ENCODE results near the gene BSN. TPM values are rescaled to one million over a fixed set of nuclear protein-coding genes. Genes with fewer than 3 reads are reported as not detected.
A peak's percentile ranks its signal among the peaks of the same experiment; 100 is the strongest.

Gene BSN
- total and polyA plus RNA-seq, 2 donors (not counting 1 experiment from before 2014, with no cell fraction given) = 0.03 to 0.20 TPM

DNA sequence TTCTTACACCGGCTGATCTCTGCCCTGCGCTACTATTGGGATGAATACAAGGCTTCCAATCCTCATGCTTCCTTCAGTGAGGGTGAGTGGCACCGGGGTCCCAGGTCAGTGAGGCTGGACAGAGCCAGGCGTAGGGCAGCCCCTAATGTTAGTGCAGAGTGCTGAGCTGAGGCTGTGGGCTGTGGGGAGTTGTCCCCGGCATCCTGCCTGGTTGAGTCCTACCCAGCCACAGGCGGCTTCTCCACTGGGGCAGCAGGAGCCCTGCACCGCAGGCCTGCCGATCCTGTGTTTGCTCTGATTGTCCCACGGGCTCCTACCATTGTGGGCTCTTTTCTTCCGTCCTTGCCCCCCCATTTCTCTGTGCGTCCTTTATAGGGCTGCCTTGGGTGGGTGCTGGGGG, 148.4 kb downstream of the BSN start:
- TF ChIP-seq EZH2 (IDR thresholded peaks at IDR 0.05; ENCODE audit: borderline replicate concordance, insufficient read depth, low read depth, low read length, poor library complexity, severe bottlenecking) = no peak
- TF ChIP-seq, protein P1, sequence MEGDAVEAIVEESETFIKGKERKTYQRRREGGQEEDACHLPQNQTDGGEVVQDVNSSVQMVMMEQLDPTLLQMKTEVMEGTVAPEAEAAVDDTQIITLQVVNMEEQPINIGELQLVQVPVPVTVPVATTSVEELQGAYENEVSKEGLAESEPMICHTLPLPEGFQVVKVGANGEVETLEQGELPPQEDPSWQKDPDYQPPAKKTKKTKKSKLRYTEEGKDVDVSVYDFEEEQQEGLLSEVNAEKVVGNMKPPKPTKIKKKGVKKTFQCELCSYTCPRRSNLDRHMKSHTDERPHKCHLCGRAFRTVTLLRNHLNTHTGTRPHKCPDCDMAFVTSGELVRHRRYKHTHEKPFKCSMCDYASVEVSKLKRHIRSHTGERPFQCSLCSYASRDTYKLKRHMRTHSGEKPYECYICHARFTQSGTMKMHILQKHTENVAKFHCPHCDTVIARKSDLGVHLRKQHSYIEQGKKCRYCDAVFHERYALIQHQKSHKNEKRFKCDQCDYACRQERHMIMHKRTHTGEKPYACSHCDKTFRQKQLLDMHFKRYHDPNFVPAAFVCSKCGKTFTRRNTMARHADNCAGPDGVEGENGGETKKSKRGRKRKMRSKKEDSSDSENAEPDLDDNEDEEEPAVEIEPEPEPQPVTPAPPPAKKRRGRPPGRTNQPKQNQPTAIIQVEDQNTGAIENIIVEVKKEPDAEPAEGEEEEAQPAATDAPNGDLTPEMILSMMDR (IDR thresholded peaks at IDR 0.05) = no peak
- Histone ChIP-seq H4K20me1 (ENCODE audit: control insufficient read depth, insufficient read depth, low read length, poor library complexity, severe bottlenecking) (no peaks in the 10 kb centered on the region), H3K9me3 (ENCODE audit: control extremely low read depth in 1 of 3, control insufficient read depth in 2 of 3, insufficient read depth in 1 of 3, low read length in 2 of 3) (peaks cover 0 to 3% (median 0%) of the 10 kb centered on the region in 3 donors), H2AFZ (ENCODE audit: insufficient read depth, low read depth, low read length, poor library complexity, severe bottlenecking) (no peak overlapping the region), H3K27me3 (replicated peaks in 1 of 4; ENCODE audit: control extremely low read depth in 1 of 4, control insufficient read depth in 3 of 4, insufficient read depth in 4 of 4, low read length in 3 of 4) (no peaks in the 10 kb centered on the region), H3K79me2 (ENCODE audit: control insufficient read depth, insufficient read depth, low read length) (no peaks in the 10 kb centered on the region), H3K4me3 (ENCODE audit: control extremely low read depth in 1 of 5, extremely low read depth in 1 of 5, insufficient read depth in 1 of 5, low read depth in 2 of 5, low read length in 4 of 5) (no peak overlapping the region), H3K27ac (ENCODE audit: low read length in 2 of 2) (no peak overlapping the region), H3K4me2 (replicated peaks; ENCODE audit: low read depth, low read length, poor library complexity, severe bottlenecking) (no peak overlapping the region), H3K9ac (ENCODE audit: low read length) (no peak overlapping the region), H3K4me1 (ENCODE audit: control insufficient read depth in 2 of 2, insufficient read depth in 2 of 2, low read length in 2 of 2) (no peaks in the 10 kb centered on the region), H3K36me3 (replicated peaks in 1 of 2; ENCODE audit: control extremely low read depth in 1 of 2, control insufficient read depth in 1 of 2, extremely low read depth in 1 of 2, insufficient read depth in 2 of 2, low read length in 1 of 2) (peaks cover 0 to 49% of the 10 kb centered on the region in 2 experiments)
- 94% methylated on average over 9 of the region's 11 CpGs for WGBS (ENCODE audit: insufficient coverage)
- no peak overlapping the region for H3K4me3 Mint-ChIP-seq
- intact Hi-C loops (cut with micrococcal nuclease) = loop anchor here (1.0 kb wide), 2 partner anchors 100 to 204 kb away; no protein-coding TSS in a partner anchor
- H3K4me1 Mint-ChIP-seq = peaks cover 6% of the 10 kb centered on the region
- DNase-seq = no peak
- H3K9me3 Mint-ChIP-seq (ENCODE audit: insufficient read depth) = no peaks in the 10 kb centered on the region
- CTCF ChIA-PET = interaction anchor here (0.6 to 5.0 kb wide), 4 partner anchors 16 to 370 kb away, joined by 3 to 40 read pairs (median 7); no protein-coding TSS in a partner anchor
- POLR2A ChIA-PET = no interaction called here
- no peaks in the 10 kb centered on the region for H3K27me3 Mint-ChIP-seq
- H3K27ac Mint-ChIP-seq = no peak overlapping the region
- ATAC-seq (ENCODE audit: low read depth) = no peak

DNA sequence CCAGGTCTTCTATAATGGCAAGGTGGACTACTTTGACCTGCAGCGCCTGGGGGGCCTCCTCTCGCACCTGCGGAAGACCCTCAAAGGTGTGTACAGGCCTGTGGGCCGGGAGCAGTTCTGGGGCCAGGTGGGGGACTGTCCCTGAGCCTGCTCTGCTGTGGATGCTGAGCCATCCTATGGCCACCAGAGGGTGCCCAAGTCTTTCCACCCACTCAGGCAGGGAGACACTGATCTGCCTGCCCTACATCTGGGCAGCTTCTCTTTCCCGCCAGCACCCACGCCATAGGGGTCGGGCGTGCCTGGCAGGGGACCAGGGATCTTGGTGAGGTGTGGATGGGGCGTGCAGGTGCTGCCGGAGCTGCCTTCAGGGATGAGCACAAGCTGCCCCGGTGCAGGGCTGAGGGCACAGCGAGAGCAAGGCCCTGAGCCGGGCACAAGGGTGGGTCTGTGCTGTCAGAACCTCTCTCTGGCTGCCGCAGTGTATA, 149.2 kb downstream of the BSN start:
- no peak overlapping the region for H3K9ac ChIP-seq (ENCODE audit: low read length)
- CTCF ChIA-PET = interaction anchor here (0.5 to 5.0 kb wide), 5 partner anchors 15 to 317 kb away, joined by 3 to 40 read pairs (median 4); partner anchors contain the start of gene INKA1
- POLR2A ChIA-PET = no interaction called here
- no peaks in the 10 kb centered on the region for H3K27me3 ChIP-seq (replicated peaks in 1 of 4; ENCODE audit: control extremely low read depth in 1 of 4, control insufficient read depth in 3 of 4, insufficient read depth in 4 of 4, low read length in 3 of 4)
- no peak for TF ChIP-seq EZH2 (IDR thresholded peaks at IDR 0.05; ENCODE audit: borderline replicate concordance, insufficient read depth, low read depth, low read length, poor library complexity, severe bottlenecking)
- TF ChIP-seq, protein P1 (IDR thresholded peaks at IDR 0.05) = peak; percentile 87
- Mint-ChIP-seq H3K9me3 (ENCODE audit: insufficient read depth) (no peaks in the 10 kb centered on the region), H3K4me3 (no peak overlapping the region), H3K27ac (peak overlapping the region; percentile 59), H3K4me1 (peaks cover 6% of the 10 kb centered on the region), H3K27me3 (no peaks in the 10 kb centered on the region)
- peaks cover 0 to 3% (median 0%) of the 10 kb centered on the region in 3 donors for H3K9me3 ChIP-seq (ENCODE audit: control extremely low read depth in 1 of 3, control insufficient read depth in 2 of 3, insufficient read depth in 1 of 3, low read length in 2 of 3)
- peak; percentile 99 for ATAC-seq (ENCODE audit: low read depth)
- H2AFZ ChIP-seq (ENCODE audit: insufficient read depth, low read depth, low read length, poor library complexity, severe bottlenecking) = no peak overlapping the region
- intact Hi-C loops (cut with micrococcal nuclease) = loop anchor here (1.0 kb wide), 2 partner anchors 99 to 203 kb away; no protein-coding TSS in a partner anchor
- 63% methylated on average over 13 of the region's 14 CpGs for WGBS (ENCODE audit: insufficient coverage)
- H4K20me1 ChIP-seq (ENCODE audit: control insufficient read depth, insufficient read depth, low read length, poor library complexity, severe bottlenecking) = no peaks in the 10 kb centered on the region
- no peaks in the 10 kb centered on the region for H3K4me1 ChIP-seq (ENCODE audit: control insufficient read depth in 2 of 2, insufficient read depth in 2 of 2, low read length in 2 of 2)
- no peak overlapping the region for H3K4me2 ChIP-seq (replicated peaks; ENCODE audit: low read depth, low read length, poor library complexity, severe bottlenecking)
- no peak overlapping the region for H3K4me3 ChIP-seq (ENCODE audit: control extremely low read depth in 1 of 5, extremely low read depth in 1 of 5, insufficient read depth in 1 of 5, low read depth in 2 of 5, low read length in 4 of 5)
- no peaks in the 10 kb centered on the region for H3K79me2 ChIP-seq (ENCODE audit: control insufficient read depth, insufficient read depth, low read length)
- peaks cover 0 to 40% of the 10 kb centered on the region in 2 experiments for H3K36me3 ChIP-seq (replicated peaks in 1 of 2; ENCODE audit: control extremely low read depth in 1 of 2, control insufficient read depth in 1 of 2, extremely low read depth in 1 of 2, insufficient read depth in 2 of 2, low read length in 1 of 2)
- peak; percentile 81 for DNase-seq
- no peak overlapping the region for H3K27ac ChIP-seq (ENCODE audit: low read length in 2 of 2)
